HG02870 (cell line): ENCODE results near the gene SPAG6.

Source experiments
- ATAC-seq: cut with Tn5 transposase; IDR thresholded peaks from one replicate; pipeline ENCODE4 v1.9.1; 2021; ENCODE audit warnings: mild to moderate bottlenecking, moderate library complexity; ENCODE audit not compliant: unreplicated experiment

SPAG6 gene

GRCh38 chr10:22455068-22455857 lies 110.0 kb downstream of the SPAG6 start:
- no peak for ATAC-seq

GRCh38 chr10:22456486-22456885 lies 111.2 kb downstream of the SPAG6 start:
- no peak for ATAC-seq

GRCh38 chr10:22458272-22459038 lies 113.2 kb downstream of the SPAG6 start:
- no peak for ATAC-seq

- ATAC-seq = no peak
Observed at GRCh38 chr10:22459496-22459895, 114.2 kb downstream of the SPAG6 start.

- ATAC-seq = no peak
Observed at GRCh38 chr10:22460101-22460500, 114.8 kb downstream of the SPAG6 start.

- no peak for ATAC-seq
Observed at GRCh38 chr10:22460531-22461403, 115.5 kb downstream of the SPAG6 start.

GRCh38 chr10:22461891-22462290 lies 116.6 kb downstream of the SPAG6 start:
- no peak for ATAC-seq

- ATAC-seq = no peak
Observed at GRCh38 chr10:22463255-22463654, 118.0 kb downstream of the SPAG6 start.

- ATAC-seq = no peak
Observed at GRCh38 chr10:22464966-22465629, 119.8 kb downstream of the SPAG6 start.

GRCh38 chr10:22466763-22467334 lies 121.6 kb downstream of the SPAG6 start:
- no peak for ATAC-seq
